ENCODE data around the gene RNF168. TPM values are rescaled to one million over a fixed set of nuclear protein-coding genes. Genes with fewer than 3 reads are reported as not detected.

The RNF168 gene
- total and polyA plus RNA-seq, 9 donors = 8.0 to 29.3 (median 19.5) TPM

GRCh38 chr3:196502775-196503195 lies 783 bp downstream of the RNF168 start:
- 0% methylated on average over 27 of the region's 27 CpGs for WGBS, 3 donors
- DNase-seq = peak; percentile 62 to 75 (median 62)
- no peaks in the 10 kb centered on the region for H3K36me3 ChIP-seq
- no peaks in the 10 kb centered on the region for H3K9me3 ChIP-seq
- intact Hi-C loops (cut with DNase I) = loop anchor here in 1 of 4 donors (10.0 kb wide), 1 partner anchor 188 kb away; the partner anchor contains the start of gene DYNLT2B
- TF ChIP-seq EP300 (IDR thresholded peaks at IDR 0.05) = no peak
- no peak for TF ChIP-seq POLR2A (IDR thresholded peaks at IDR 0.05)
- no peak for TF ChIP-seq CTCF (IDR thresholded peaks at IDR 0.05)
- peaks cover 3% of the 10 kb centered on the region for H3K4me1 ChIP-seq (ENCODE audit: insufficient read depth)
- H3K4me3 ChIP-seq = peak overlapping the region; percentile 97
- H3K27ac ChIP-seq = peak overlapping the region; percentile 82 to 91
- H3K27me3 ChIP-seq = no peaks in the 10 kb centered on the region

DNA sequence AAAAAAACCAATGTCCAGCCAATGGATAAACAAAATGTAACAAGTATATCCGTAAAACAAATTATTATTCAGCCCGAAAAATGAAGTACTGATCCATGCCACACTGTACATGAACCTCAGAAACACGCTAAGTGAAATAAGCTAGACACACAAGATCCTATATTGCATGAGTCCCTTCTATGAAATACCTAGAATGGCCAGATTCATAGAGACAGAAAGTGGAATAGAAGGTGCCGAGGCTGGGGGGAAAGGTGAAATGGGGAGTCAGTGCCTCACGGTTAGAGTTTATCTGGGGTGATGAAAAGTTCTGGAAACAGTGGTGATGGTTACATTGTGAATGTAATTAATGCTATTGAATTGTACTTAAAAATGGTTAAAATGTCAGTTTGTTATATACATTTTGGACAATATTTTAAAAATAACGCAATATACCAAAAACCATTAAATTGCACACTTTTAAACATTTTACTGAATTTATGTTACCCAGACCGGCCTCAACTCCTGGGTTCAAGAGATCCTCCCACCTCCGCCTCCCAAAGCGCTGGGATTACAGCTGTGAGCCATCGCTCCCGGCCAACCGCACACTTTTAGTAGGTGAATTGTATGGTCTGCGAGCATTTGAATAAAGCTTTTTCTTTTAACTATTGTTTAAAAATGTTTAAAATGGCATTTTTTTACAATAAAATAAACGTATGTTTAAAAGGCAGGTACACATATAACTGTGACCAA lies 2.1 kb downstream of the RNF168 start:
- TF ChIP-seq POLR2A (IDR thresholded peaks at IDR 0.05) (no peak), EP300 (IDR thresholded peaks at IDR 0.05) (no peak), CTCF (IDR thresholded peaks at IDR 0.05) (no peak)

GRCh38 chr3:196499807-196500524 lies 3.6 kb downstream of the RNF168 start:
- no peaks in the 10 kb centered on the region for H3K27me3 ChIP-seq
- no peaks in the 10 kb centered on the region for H3K36me3 ChIP-seq
- H3K4me3 ChIP-seq = peak overlapping the region; percentile 97
- H3K4me1 ChIP-seq (ENCODE audit: insufficient read depth) = peaks cover 3% of the 10 kb centered on the region
- H3K9me3 ChIP-seq = no peaks in the 10 kb centered on the region
- 73 to 81% (median 77%) methylated on average over 11 of the region's 11 CpGs for WGBS, 3 donors
- H3K27ac ChIP-seq = no peak overlapping the region
- no peak for TF ChIP-seq EP300 (IDR thresholded peaks at IDR 0.05)
- TF ChIP-seq POLR2A (IDR thresholded peaks at IDR 0.05) = no peak
- TF ChIP-seq CTCF (IDR thresholded peaks at IDR 0.05) = no peak
- DNase-seq = no peak
- intact Hi-C loops (cut with DNase I) = loop anchor here in 1 of 4 donors (10.0 kb wide), 1 partner anchor 185 kb away; the partner anchor contains the start of gene DYNLT2B

More for the DNA sequence above, 2.1 kb downstream of the RNF168 start:
- Histone ChIP-seq H3K27me3 (no peaks in the 10 kb centered on the region), H3K9me3 (no peaks in the 10 kb centered on the region), H3K27ac (no peak overlapping the region), H3K36me3 (no peaks in the 10 kb centered on the region), H3K4me3 (peak overlapping the region; percentile 97), H3K4me1 (ENCODE audit: insufficient read depth) (peaks cover 3% of the 10 kb centered on the region)
- WGBS, 3 donors = 8 to 16% (median 10%) methylated on average over 14 of the region's 14 CpGs
- DNase-seq = no peak
- intact Hi-C loops (cut with DNase I) = loop anchor here in 1 of 4 donors (10.0 kb wide), 1 partner anchor 187 kb away; the partner anchor contains the start of gene DYNLT2B

GRCh38 chr3:196499061-196499460 lies 4.5 kb downstream of the RNF168 start:
- TF ChIP-seq POLR2A (IDR thresholded peaks at IDR 0.05) (no peak), EP300 (IDR thresholded peaks at IDR 0.05) (no peak), CTCF (IDR thresholded peaks at IDR 0.05) (no peak)
- Histone ChIP-seq H3K27me3 (no peaks in the 10 kb centered on the region), H3K27ac (no peak overlapping the region), H3K9me3 (no peaks in the 10 kb centered on the region), H3K36me3 (no peaks in the 10 kb centered on the region), H3K4me3 (no peak overlapping the region), H3K4me1 (ENCODE audit: insufficient read depth) (peaks cover 3% of the 10 kb centered on the region)
- 88 to 92% (median 89%) methylated on average over 5 of the region's 5 CpGs for WGBS, 3 donors
- intact Hi-C loops (cut with DNase I) = no loop called here
- DNase-seq = no peak

Measured in ovary (tissue), 9 donors.